Body of pancreas (tissue), 4 donors: Measurements from ENCODE around the gene IKBKE.

ENCODE experiments used
- POLR2A ChIP-seq, 3 donors: fragments of 450-650 bp; IDR thresholded peaks; one replicate each; pipeline ENCODE4 v1.6.1; 2016; ENCODE audit warnings: antibody characterized with exemption in 3 of 3, mild to moderate bottlenecking in 2 of 3
- TF ChIP-seq, protein P1 (sequence below), 7 experiments: fragments of 450-650 bp in 4 of 7; fragments of 200-600 bp in 3 of 7; sonication (generic) in 3 of 7; IDR thresholded peaks; one replicate each; pipeline ENCODE4 v1.5.1; 2016 to 2019; ENCODE audit warnings: antibody characterized with exemption in 7 of 7

DNA sequence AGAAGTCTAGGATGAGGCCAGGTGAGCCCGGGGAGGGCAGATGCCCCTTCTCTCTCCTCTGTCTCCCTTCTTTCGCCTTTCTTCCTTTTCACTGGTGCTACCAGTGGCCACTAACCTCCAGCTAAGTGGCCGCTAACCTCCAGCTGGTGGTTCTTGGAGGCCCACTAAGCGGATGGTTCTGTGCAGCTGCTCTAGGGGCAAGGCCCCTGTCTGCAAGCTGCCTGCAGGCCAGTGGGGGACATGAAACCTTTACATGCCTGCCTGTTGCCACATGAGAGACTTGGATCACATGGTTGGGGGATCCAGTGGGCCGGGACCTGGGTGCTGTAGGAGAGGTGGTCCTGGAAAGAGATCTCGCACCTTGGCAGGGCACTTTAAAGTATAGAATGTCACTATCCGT lies 17.7 kb downstream of the IKBKE start:
- TF ChIP-seq POLR2A (IDR thresholded peaks at IDR 0.05) = no peak
- TF ChIP-seq, protein P1, sequence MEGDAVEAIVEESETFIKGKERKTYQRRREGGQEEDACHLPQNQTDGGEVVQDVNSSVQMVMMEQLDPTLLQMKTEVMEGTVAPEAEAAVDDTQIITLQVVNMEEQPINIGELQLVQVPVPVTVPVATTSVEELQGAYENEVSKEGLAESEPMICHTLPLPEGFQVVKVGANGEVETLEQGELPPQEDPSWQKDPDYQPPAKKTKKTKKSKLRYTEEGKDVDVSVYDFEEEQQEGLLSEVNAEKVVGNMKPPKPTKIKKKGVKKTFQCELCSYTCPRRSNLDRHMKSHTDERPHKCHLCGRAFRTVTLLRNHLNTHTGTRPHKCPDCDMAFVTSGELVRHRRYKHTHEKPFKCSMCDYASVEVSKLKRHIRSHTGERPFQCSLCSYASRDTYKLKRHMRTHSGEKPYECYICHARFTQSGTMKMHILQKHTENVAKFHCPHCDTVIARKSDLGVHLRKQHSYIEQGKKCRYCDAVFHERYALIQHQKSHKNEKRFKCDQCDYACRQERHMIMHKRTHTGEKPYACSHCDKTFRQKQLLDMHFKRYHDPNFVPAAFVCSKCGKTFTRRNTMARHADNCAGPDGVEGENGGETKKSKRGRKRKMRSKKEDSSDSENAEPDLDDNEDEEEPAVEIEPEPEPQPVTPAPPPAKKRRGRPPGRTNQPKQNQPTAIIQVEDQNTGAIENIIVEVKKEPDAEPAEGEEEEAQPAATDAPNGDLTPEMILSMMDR (IDR thresholded peaks at IDR 0.05) = no peak
